Testis (tissue), 3 donors: ENCODE results near the gene ZSCAN26. TPM values are rescaled to one million over a fixed set of nuclear protein-coding genes. Genes with fewer than 3 reads are reported as not detected.
"Not testable (repeated sequence)": the region's sequence is repeated elsewhere in the genome, so short reads cannot be mapped to it uniquely, and the experiment has no call there.

ENCODE experiments used
- DNase-seq: peaks from one replicate; pipeline ENCODE4 v3.0.0-alpha.2; 2019
- H3K27ac ChIP-seq, 2 donors: fragments of 200-600 bp; sonication (generic); one replicate each; pipeline ENCODE4 v1.5.1; 2019
- H3K27me3 ChIP-seq: fragments of 200-600 bp; sonication (generic); one replicate; pipeline ENCODE4 v1.5.1; 2019
- H3K36me3 ChIP-seq: fragments of 200-600 bp; sonication (generic); one replicate; pipeline ENCODE4 v1.5.1; 2017; ENCODE audit warnings: low read depth; ENCODE audit errors: missing control alignments
- H3K4me1 ChIP-seq: fragments of 200-600 bp; sonication (generic); one replicate; pipeline ENCODE4 v1.5.1; 2019
- H3K4me3 ChIP-seq, 2 donors: fragments of 200-600 bp; sonication (generic); one replicate each; pipeline ENCODE4 v1.5.1; 2017 to 2019
- H3K9me3 ChIP-seq: fragments of 200-600 bp; sonication (generic); one replicate; pipeline ENCODE4 v1.5.1; 2017
- CTCF ChIP-seq, 3 experiments: fragments of 450-650 bp in 2 of 3; fragments of 200-600 bp in 1 of 3; sonication (generic) in 1 of 3; IDR thresholded peaks; one replicate each; pipeline ENCODE4 v1.5.1; 2016 to 2019; ENCODE audit warnings: antibody characterized with exemption in 3 of 3, mild to moderate bottlenecking in 2 of 3, moderate library complexity in 1 of 3
- POLR2A ChIP-seq: fragments of 450-650 bp; IDR thresholded peaks from one replicate; pipeline ENCODE4 v1.6.1; 2017; ENCODE audit warnings: antibody characterized with exemption, mild to moderate bottlenecking, moderate library complexity
- WGBS, 2 donors: methylation state at CpG; one replicate each; pipeline ENCODE4 v1.1.5; 2018; 5-methylcytosine and 5-hydroxymethylcytosine counted together
- intact Hi-C: fragments of 100-400 bp; cut with DNase I; formaldehyde crosslinking; loops from one replicate; pipeline ENCODE4 v1.15.1; 2023; ENCODE audit warnings: low total_unique reads
- polyA plus RNA-seq: library from polyadenylated mRNA; stranded (reverse); fragments of 350-450 nt; fragmentation: Illumina TruSeq; extraction: RNeasy Lipid Tissue Mini Kit (QIAGEN cat#74804); gene quantifications from one replicate; pipeline ENCODE4 v1.2.3, GENCODE V29; 2014; ENCODE audit warnings: low read depth, low replicate concordance; ENCODE audit not compliant: insufficient read depth
- total RNA-seq, 2 donors: library from RNA; depleted of rRNA; stranded (reverse); fragments of >200 nt; gene quantifications; one replicate each; pipeline ENCODE4 v1.2.3, GENCODE V29; 2016

Gene ZSCAN26
- total and polyA plus RNA-seq, 3 donors from 2014 or later, result 11.4 to 26.1 (median 16.4) TPM

GRCh38 chr6:28295326-28295725 is 28.4 kb downstream of the ZSCAN26 start:
- DNase-seq, result no peak
- WGBS, 2 donors, result 94% methylated on average over 5 of the region's 5 CpGs
- intact Hi-C loops, result no loop called here

GRCh38 chr6:28296520-28297060 is 29.6 kb downstream of the ZSCAN26 start:
- TF ChIP-seq POLR2A (no peak), CTCF (IDR thresholded peaks at IDR 0.05) (no peak)
- H3K4me1 ChIP-seq, result no peaks in the 10 kb centered on the region
- no peak overlapping the region for H3K4me3 ChIP-seq
- H3K9me3 ChIP-seq, result no peaks in the 10 kb centered on the region
- intact Hi-C loops, result no loop called here
- 92 to 97% methylated on average over 7 of the region's 7 CpGs for WGBS, 2 donors
- H3K36me3 ChIP-seq, result no peaks in the 10 kb centered on the region
- no peaks in the 10 kb centered on the region for H3K27me3 ChIP-seq
- no peak overlapping the region for H3K27ac ChIP-seq
- no peak for DNase-seq

More at GRCh38 chr6:28295326-28295725, 28.4 kb downstream of the ZSCAN26 start:
- Histone ChIP-seq H3K4me1 (no peaks in the 10 kb centered on the region), H3K27ac (no peak overlapping the region), H3K9me3 (no peaks in the 10 kb centered on the region), H3K36me3 (no peaks in the 10 kb centered on the region), H3K4me3 (no peak overlapping the region), H3K27me3 (no peaks in the 10 kb centered on the region)
- TF ChIP-seq POLR2A (no peak), CTCF (IDR thresholded peaks at IDR 0.05) (no peak)

- Histone ChIP-seq H3K4me1 (no peaks in the 10 kb centered on the region), H3K36me3 (no peaks in the 10 kb centered on the region), H3K27me3 (no peaks in the 10 kb centered on the region), H3K27ac (no peak overlapping the region), H3K4me3 (no peak overlapping the region), H3K9me3 (no peaks in the 10 kb centered on the region)
- intact Hi-C loops, result no loop called here
- DNase-seq, result no peak
- TF ChIP-seq CTCF (IDR thresholded peaks at IDR 0.05), result no peak
- no peak for TF ChIP-seq POLR2A
- WGBS, 2 donors, result 85 to 91% methylated on average over 3 of the region's 3 CpGs
Measured at GRCh38 chr6:28303570-28303969, 36.6 kb downstream of the ZSCAN26 start.

- intact Hi-C loops, DNase-seq, H3K36me3 ChIP-seq, H3K9me3 ChIP-seq, H3K27ac ChIP-seq, H3K4me3 ChIP-seq, H3K27me3 ChIP-seq, H3K4me1 ChIP-seq: not testable (repeated sequence)
Measured at GRCh38 chr6:28306363-28306762, 39.4 kb downstream of the ZSCAN26 start.

- DNase-seq, result no peak
- whole genome bisulfite sequencing, 2 donors, result 81 to 87% methylated on average over 9 of the region's 9 CpGs
- Histone ChIP-seq H3K36me3 (no peaks in the 10 kb centered on the region), H3K4me1 (no peaks in the 10 kb centered on the region), H3K4me3 (no peak overlapping the region), H3K27ac (no peak overlapping the region), H3K27me3 (no peaks in the 10 kb centered on the region), H3K9me3 (no peaks in the 10 kb centered on the region)
- TF ChIP-seq CTCF (IDR thresholded peaks at IDR 0.05) (no peak), POLR2A (no peak)
- intact Hi-C loops, result no loop called here
Measured at GRCh38 chr6:28311139-28311823, 44.3 kb downstream of the ZSCAN26 start.
